Measurements from ENCODE around the gene NUP85. TPM values are rescaled to one million over a fixed set of nuclear protein-coding genes. Genes with fewer than 3 reads are reported as not detected.

The NUP85 gene
- total and polyA plus RNA-seq, 2 donors (not counting 3 experiments of a cell fraction or from before 2014, with no cell fraction given): 105 to 120 TPM

GRCh38 chr17:75285123-75285522, 79.6 kb downstream of the NUP85 start:
- dilution Hi-C loops (cut with MboI; ENCODE audit: extremely low pct_ligation_motif_present, low sequenced_read_pairs) (no loop called here), intact Hi-C loops (cut with micrococcal nuclease) (no loop called here)
- ChIA-PET CTCF (interaction anchor here (1.6 kb wide), 1 partner anchor 15 kb away, joined by 14 read pairs; the partner anchor contains the start of gene MIF4GD), POLR2A (no interaction called here)
- Histone ChIP-seq H3K4me3 (replicated peaks in 1 of 3; ENCODE audit: insufficient read depth in 1 of 3, low read depth in 1 of 3, low read length in 3 of 3) (no peak overlapping the region), H4K20me1 (replicated peaks; ENCODE audit: control insufficient read depth, extremely low read depth, insufficient read depth, low read length) (no peaks in the 10 kb centered on the region), H3K4me1 (ENCODE audit: control insufficient read depth, extremely low read depth, insufficient read depth, low read length) (peaks cover 5% of the 10 kb centered on the region), H3K79me2 (ENCODE audit: control insufficient read depth, insufficient read depth, low read length) (peaks cover 8% of the 10 kb centered on the region), H3K9ac (replicated peaks; ENCODE audit: extremely low read depth, insufficient read depth, low read length) (no peak overlapping the region), H2AFZ (ENCODE audit: low read depth, low read length) (no peak overlapping the region), H3K9me1 (replicated peaks; ENCODE audit: control insufficient read depth, extremely low read depth, insufficient read depth, low read length) (no peaks in the 10 kb centered on the region), H3K4me2 (ENCODE audit: insufficient read depth, low read length) (no peak overlapping the region), H3K27ac (ENCODE audit: insufficient read depth, low read depth, low read length) (no peak overlapping the region), H3K27me3 (ENCODE audit: control insufficient read depth in 2 of 2, insufficient read depth in 2 of 2, low read length in 2 of 2) (no peaks in the 10 kb centered on the region), H3K9me3 (replicated peaks; ENCODE audit: control insufficient read depth, insufficient read depth, low read length) (no peaks in the 10 kb centered on the region), H3K36me3 (ENCODE audit: control insufficient read depth in 2 of 2, extremely low read depth in 1 of 2, insufficient read depth in 2 of 2, low read length in 2 of 2) (peaks cover 0 to 10% of the 10 kb centered on the region in 2 experiments)
- DNase-seq (ENCODE audit: low read depth, low spot score): no peak
- no TSS peak for BruUV-seq (replicated peaks)
- FAIRE-seq: no peak
- TF ChIP-seq MAX (IDR thresholded peaks at IDR 0.05; ENCODE audit: insufficient read depth, insufficient read length) (no peak), EZH2 (IDR thresholded peaks at IDR 0.05; ENCODE audit: borderline replicate concordance, low read depth, low read length, severe bottlenecking) (no peak), MYC (IDR thresholded peaks at IDR 0.05; ENCODE audit: low read depth, low read length) (no peak), POLR2A (IDR thresholded peaks at IDR 0.05; ENCODE audit: low read depth, low read length) (no peak), FOS (IDR thresholded peaks at IDR 0.05; ENCODE audit: borderline replicate concordance, insufficient read depth, low read length) (no peak), CTCF (IDR thresholded peaks at IDR 0.05; ENCODE audit: extremely low read depth in 1 of 2, insufficient read depth in 1 of 2, low read depth in 1 of 2, low read length in 2 of 2) (no peak), POLR2AphosphoS5 (IDR thresholded peaks at IDR 0.05; ENCODE audit: insufficient read depth, low read depth, low read length) (no peak), JUN (IDR thresholded peaks at IDR 0.05; ENCODE audit: borderline replicate concordance, insufficient read depth, insufficient read length, low read depth) (no peak), GATA2 (IDR thresholded peaks at IDR 0.05; ENCODE audit: insufficient read depth, insufficient read length, low read depth, low read length) (no peak)

Other genes with a start within 250 kb of the NUP85 start
- gene HID1, start 232.9 kb upstream of the NUP85 start, total RNA-seq: 36.8 and 41.4 TPM in 2 replicates
- gene HID1, start 232.9 kb upstream of the NUP85 start, polyA plus RNA-seq: 53.3 and 63.4 TPM in 2 replicates
- 34.9 and 36.7 TPM in 2 replicates for gene CDR2L, start 218.0 kb upstream of the NUP85 start, total RNA-seq
- 22.2 and 23.1 TPM in 2 replicates for gene CDR2L, start 218.0 kb upstream of the NUP85 start, polyA plus RNA-seq
- 38.0 and 38.8 TPM in 2 replicates for gene MRPL58, start 193.0 kb upstream of the NUP85 start, total RNA-seq
- gene MRPL58, start 193.0 kb upstream of the NUP85 start, polyA plus RNA-seq: 28.7 and 43.7 TPM in 2 replicates
- gene ATP5PD, start 158.7 kb upstream of the NUP85 start, total RNA-seq: 200 and 202 TPM in 2 replicates
- 176 and 182 TPM in 2 replicates for gene ATP5PD, start 158.7 kb upstream of the NUP85 start, polyA plus RNA-seq
- gene KCTD2, start 158.5 kb upstream of the NUP85 start, total RNA-seq: 20.6 and 23.2 TPM in 2 replicates
- gene KCTD2, start 158.5 kb upstream of the NUP85 start, polyA plus RNA-seq: 24.3 and 24.8 TPM in 2 replicates
- 16.4 and 17.4 TPM in 2 replicates for gene SLC16A5, start 117.7 kb upstream of the NUP85 start, total RNA-seq
- 23.3 and 31.9 TPM in 2 replicates for gene SLC16A5, start 117.7 kb upstream of the NUP85 start, polyA plus RNA-seq
- 14.5 and 15.7 TPM in 2 replicates for gene ARMC7, start 95.7 kb upstream of the NUP85 start, total RNA-seq
- 11.8 and 13.1 TPM in 2 replicates for gene ARMC7, start 95.7 kb upstream of the NUP85 start, polyA plus RNA-seq
- gene NT5C, start 73.9 kb upstream of the NUP85 start, total RNA-seq: 32.6 and 39.2 TPM in 2 replicates
- 29.1 and 38.0 TPM in 2 replicates for gene NT5C, start 73.9 kb upstream of the NUP85 start, polyA plus RNA-seq
- gene JPT1, start 51.2 kb upstream of the NUP85 start, total RNA-seq: 352 and 364 TPM in 2 replicates
- 143 and 212 TPM in 2 replicates for gene JPT1, start 51.2 kb upstream of the NUP85 start, polyA plus RNA-seq
- gene SUMO2, start 22.7 kb upstream of the NUP85 start, total RNA-seq: 424 and 437 TPM in 2 replicates
- gene SUMO2, start 22.7 kb upstream of the NUP85 start, polyA plus RNA-seq: 62.0 and 75.6 TPM in 2 replicates
- 39.2 and 62.9 TPM in 2 replicates for gene GGA3, start 55.9 kb downstream of the NUP85 start, total RNA-seq
- gene GGA3, start 55.9 kb downstream of the NUP85 start, polyA plus RNA-seq: 41.2 and 41.6 TPM in 2 replicates
- gene MRPS7, start 56.2 kb downstream of the NUP85 start, total RNA-seq: 65.7 and 79.8 TPM in 2 replicates
- gene MRPS7, start 56.2 kb downstream of the NUP85 start, polyA plus RNA-seq: 74.8 and 82.8 TPM in 2 replicates
- 12.3 and 12.4 TPM in 2 replicates for gene MIF4GD, start 65.6 kb downstream of the NUP85 start, total RNA-seq
- 35.7 and 37.1 TPM in 2 replicates for gene MIF4GD, start 65.6 kb downstream of the NUP85 start, polyA plus RNA-seq
- 16.8 and 20.9 TPM in 2 replicates for gene SLC25A19, start 83.8 kb downstream of the NUP85 start, total RNA-seq
- 20.0 and 20.6 TPM in 2 replicates for gene SLC25A19, start 83.8 kb downstream of the NUP85 start, polyA plus RNA-seq
- gene GRB2, start 200.0 kb downstream of the NUP85 start, total RNA-seq: 93.9 and 94.8 TPM in 2 replicates
- gene GRB2, start 200.0 kb downstream of the NUP85 start, polyA plus RNA-seq: 41.8 and 51.5 TPM in 2 replicates